A673 (cell line): ENCODE data around the gene CIB2.

ENCODE experiments used
- EZH2 ChIP-seq: fragments of 200-600 bp; sonication (generic); IDR thresholded peaks from 2 replicates; pipeline ENCODE4 v1.6.1; 2017; ENCODE audit warnings: borderline replicate concordance, low read depth, mild to moderate bottlenecking, mixed read lengths, antibody characterized with exemption, low read length; ENCODE audit not compliant: poor library complexity, severe bottlenecking
- TF ChIP-seq, protein P1 (sequence below): fragments of 300-800, 200-600 bp; sonication (generic); conservative IDR thresholded peaks from 2 replicates; pipeline ENCODE4 v1.5.1; 2017; ENCODE audit warnings: low read depth, mild to moderate bottlenecking, antibody characterized with exemption, low read length, moderate library complexity, mixed read lengths

DNA sequence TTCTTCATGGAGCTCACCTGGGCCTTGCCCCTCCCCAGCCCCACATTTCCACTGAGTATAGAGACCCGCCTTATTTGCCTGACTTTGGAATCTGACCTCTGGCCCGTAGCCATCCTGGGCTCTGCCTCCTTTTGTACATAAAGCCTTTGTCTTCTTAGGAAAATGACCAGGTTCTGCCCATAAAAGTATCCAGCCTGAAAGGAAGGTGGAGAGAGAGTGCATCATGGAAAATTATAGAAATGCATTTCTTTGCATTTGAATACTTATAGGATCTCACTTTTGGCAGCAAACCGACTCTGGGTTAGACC, 42.5 kb downstream of the CIB2 start:
- TF ChIP-seq, protein P1, sequence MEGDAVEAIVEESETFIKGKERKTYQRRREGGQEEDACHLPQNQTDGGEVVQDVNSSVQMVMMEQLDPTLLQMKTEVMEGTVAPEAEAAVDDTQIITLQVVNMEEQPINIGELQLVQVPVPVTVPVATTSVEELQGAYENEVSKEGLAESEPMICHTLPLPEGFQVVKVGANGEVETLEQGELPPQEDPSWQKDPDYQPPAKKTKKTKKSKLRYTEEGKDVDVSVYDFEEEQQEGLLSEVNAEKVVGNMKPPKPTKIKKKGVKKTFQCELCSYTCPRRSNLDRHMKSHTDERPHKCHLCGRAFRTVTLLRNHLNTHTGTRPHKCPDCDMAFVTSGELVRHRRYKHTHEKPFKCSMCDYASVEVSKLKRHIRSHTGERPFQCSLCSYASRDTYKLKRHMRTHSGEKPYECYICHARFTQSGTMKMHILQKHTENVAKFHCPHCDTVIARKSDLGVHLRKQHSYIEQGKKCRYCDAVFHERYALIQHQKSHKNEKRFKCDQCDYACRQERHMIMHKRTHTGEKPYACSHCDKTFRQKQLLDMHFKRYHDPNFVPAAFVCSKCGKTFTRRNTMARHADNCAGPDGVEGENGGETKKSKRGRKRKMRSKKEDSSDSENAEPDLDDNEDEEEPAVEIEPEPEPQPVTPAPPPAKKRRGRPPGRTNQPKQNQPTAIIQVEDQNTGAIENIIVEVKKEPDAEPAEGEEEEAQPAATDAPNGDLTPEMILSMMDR = no peak
- TF ChIP-seq EZH2 = no peak
